H1 (cell line): ENCODE data around the gene SCYL2. TPM values are rescaled to one million over a fixed set of nuclear protein-coding genes. Genes with fewer than 3 reads are reported as not detected.

Experiments used
- CBX8 ChIP-seq: fragments of 300-800, 300-1000 bp; sonication (generic); IDR thresholded peaks from 2 replicates; pipeline ENCODE4 v1.7.1; 2016; ENCODE audit warnings: low read depth, low read length, borderline replicate concordance
- CREB1 ChIP-seq: IDR thresholded peaks from 2 replicates; pipeline ENCODE4 v1.6.1; 2012; ENCODE audit warnings: inconsistent platforms
- CTCF ChIP-seq, 3 experiments: IDR thresholded peaks; 1 replicate in 2 of 3; 2 replicates in 1 of 3; pipeline versions ENCODE4 v1.5.1 to v1.6.1; 2011; ENCODE audit warnings: low read length in 3 of 3, mild to moderate bottlenecking in 3 of 3, inconsistent platforms in 2 of 3, low read depth in 1 of 3, moderate library complexity in 1 of 3; ENCODE audit not compliant: insufficient read depth in 1 of 3; ENCODE audit errors: control extremely low read depth in 1 of 3
- EZH2 ChIP-seq: fragments of 200-600 bp; sonication (generic); IDR thresholded peaks from 2 replicates; pipeline ENCODE4 v1.7.1; 2012; ENCODE audit warnings: low read depth, mild to moderate bottlenecking, moderate library complexity, low read length, inconsistent platforms; ENCODE audit not compliant: severe bottlenecking
- POLR2AphosphoS5 ChIP-seq: IDR thresholded peaks from 2 replicates; pipeline ENCODE4 v1.6.1; 2011; ENCODE audit warnings: low read depth, low read length
- RNF2 ChIP-seq: fragments of 200-900, 300-1000 bp; sonication (generic); IDR thresholded peaks from 2 replicates; pipeline ENCODE4 v1.7.1; 2016; ENCODE audit warnings: borderline replicate concordance, low read depth, mild to moderate bottlenecking, antibody characterized with exemption, low read length; ENCODE audit not compliant: poor library complexity, severe bottlenecking; ENCODE audit errors: missing control alignments
- SAP30 ChIP-seq: fragments of 300-600 bp; sonication (generic); IDR thresholded peaks from 2 replicates; pipeline ENCODE4 v1.7.1; 2012; ENCODE audit warnings: low read length, moderate library complexity, mild to moderate bottlenecking, inconsistent platforms; ENCODE audit not compliant: insufficient read depth, insufficient replicate concordance
- TBP ChIP-seq: IDR thresholded peaks from 2 replicates; pipeline ENCODE4 v1.6.1; 2011; ENCODE audit warnings: low read depth, low read length, improper control_type of control experiment
- USF2 ChIP-seq: IDR thresholded peaks from 2 replicates; pipeline ENCODE4 v1.6.1; 2011; ENCODE audit warnings: low read length, improper control_type of control experiment
- polyA plus RNA-seq, 7 experiments: library from polyadenylated mRNA; depleted of rRNA in 3 of 7; stranded (reverse) in 5 of 7; unstranded in 2 of 7; fragments of >200 nt in 5 of 7; fragments of 200-250 nt in 2 of 7; gene quantifications; 1 replicate in 5 of 7; 2 replicates in 1 of 7; 4 replicates in 1 of 7; pipeline versions ENCODE4 v1.2.1 to v1.2.3, GENCODE V29; 2011 to 2013; ENCODE audit warnings: missing spikeins in 2 of 7, mixed read lengths in 2 of 7
- total RNA-seq: library from RNA; stranded (reverse); fragmentation: NEBNext Ultra II Directional; extraction: Animal tissue kit (Norgen Biotek cat#: 25700); gene quantifications from 2 replicates; pipeline ENCODE4 v1.2.1, GENCODE V29; 2021

SCYL2 gene
- total and polyA plus RNA-seq, 2 of the 8 experiments (the other 6 are each of a cell fraction or from before 2014, with no cell fraction given), result 8.9 to 48.7 TPM

GRCh38 chr12:100265732-100266584, 1.0 kb upstream of the SCYL2 start (continued):
- TF ChIP-seq RNF2 (no peak), CBX8 (no peak), SAP30 (no peak), CTCF (IDR thresholded peaks at IDR 0.05; ENCODE audit: control extremely low read depth in 1 of 3, insufficient read depth in 1 of 3, low read depth in 1 of 3, low read length in 3 of 3) (no peak), TBP (no peak), CREB1 (no peak), POLR2AphosphoS5 (no peak), EZH2 (no peak), USF2 (no peak)
